NK-92 (cell line): Measurements from ENCODE around the gene RALGPS1.

Experiments used
- DNase-seq: peaks from one replicate; lab custom pipeline; 2025; ENCODE audit not compliant: unreplicated experiment; lab: John Stamatoyannopoulos, UW

RALGPS1 gene

DNA sequence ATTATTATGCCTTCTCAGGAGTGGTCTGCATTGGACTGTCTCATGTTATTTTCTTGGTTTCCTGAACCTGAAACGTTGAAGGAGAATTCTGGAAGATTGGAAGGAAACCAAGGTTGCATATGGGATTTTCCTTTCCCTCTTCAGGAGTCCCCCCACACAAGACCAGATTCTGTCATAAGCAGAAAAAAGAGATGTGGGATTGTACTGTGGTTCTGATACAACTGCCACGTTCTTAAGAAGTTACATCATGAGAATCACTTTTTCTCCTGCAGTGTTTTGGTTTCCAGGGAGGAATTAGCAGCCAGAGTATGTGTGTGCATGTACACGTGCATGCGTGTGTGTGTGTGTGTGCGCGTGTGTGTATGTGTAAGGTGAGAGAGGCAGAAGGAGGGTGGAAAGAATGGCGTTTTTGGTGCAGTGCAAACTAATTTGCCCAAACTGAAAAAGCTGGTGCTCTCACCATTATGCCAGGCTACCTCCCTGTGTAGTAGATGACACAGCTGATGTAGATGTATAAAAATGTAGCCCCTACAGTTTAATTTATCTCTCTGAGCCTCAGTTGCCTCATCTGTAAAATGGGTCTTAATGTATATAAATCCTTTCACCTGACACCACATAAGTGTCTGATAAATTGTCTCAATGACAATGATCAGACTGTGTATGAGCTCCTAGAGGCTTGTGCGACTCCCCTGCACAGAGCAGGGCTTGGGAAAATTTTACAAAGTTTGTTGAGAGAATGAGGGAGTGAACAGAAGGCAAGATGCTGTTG is 38.6 kb downstream of the RALGPS1 start:
- no peak for DNase-seq

- no peak for DNase-seq
These were observed 41.2 kb downstream of the RALGPS1 start for GRCh38 chr9:126955811-126956210.

- DNase-seq: no peak
These were observed 42.5 kb downstream of the RALGPS1 start for GRCh38 chr9:126956917-126957686.

GRCh38 chr9:126957687-126958053 is 43.1 kb downstream of the RALGPS1 start:
- DNase-seq: no peak

GRCh38 chr9:126959336-126959735 is 44.8 kb downstream of the RALGPS1 start:
- no peak for DNase-seq

DNA sequence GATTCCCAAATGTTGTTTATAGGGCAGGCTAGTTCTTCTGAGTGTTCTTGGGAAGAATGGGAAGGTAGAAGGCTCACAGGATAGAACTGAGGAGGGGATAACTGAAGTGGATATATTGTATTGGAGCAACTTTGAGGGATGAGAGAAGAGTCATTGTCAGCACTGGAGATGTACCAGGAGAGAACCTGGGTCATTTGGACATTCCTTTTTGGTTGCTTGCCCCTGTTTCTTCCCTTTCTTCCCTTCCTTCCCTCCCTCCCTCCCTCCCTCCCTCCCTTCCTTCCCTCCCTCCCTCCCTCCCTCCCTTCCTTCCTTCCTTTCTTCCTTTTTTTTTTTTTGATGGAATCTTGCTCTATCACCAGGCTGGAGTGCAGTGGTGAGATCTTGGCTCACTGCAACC is 45.3 kb downstream of the RALGPS1 start:
- DNase-seq: no peak

- no peak for DNase-seq
These were observed 47.8 kb downstream of the RALGPS1 start for GRCh38 chr9:126962336-126962735.

DNA sequence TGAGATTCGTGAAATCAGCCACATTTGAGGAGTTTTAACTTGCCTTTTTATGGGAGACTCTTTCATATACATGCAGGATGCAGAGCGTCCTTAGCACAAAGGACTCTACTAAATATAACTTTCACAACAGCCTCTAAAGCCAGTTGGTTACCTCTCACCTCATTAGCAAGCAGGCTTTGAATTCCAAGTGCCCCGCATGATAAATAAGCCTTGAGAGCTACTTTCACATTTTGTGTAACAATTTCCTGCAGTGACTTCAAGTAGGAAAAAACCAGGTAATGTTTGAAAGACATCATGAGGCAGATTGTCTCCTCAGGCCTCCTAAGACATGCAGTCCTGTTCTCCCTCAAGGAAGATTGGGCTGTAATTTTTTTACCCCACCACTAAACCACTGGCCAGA is 50.5 kb downstream of the RALGPS1 start:
- DNase-seq: no peak

DNA sequence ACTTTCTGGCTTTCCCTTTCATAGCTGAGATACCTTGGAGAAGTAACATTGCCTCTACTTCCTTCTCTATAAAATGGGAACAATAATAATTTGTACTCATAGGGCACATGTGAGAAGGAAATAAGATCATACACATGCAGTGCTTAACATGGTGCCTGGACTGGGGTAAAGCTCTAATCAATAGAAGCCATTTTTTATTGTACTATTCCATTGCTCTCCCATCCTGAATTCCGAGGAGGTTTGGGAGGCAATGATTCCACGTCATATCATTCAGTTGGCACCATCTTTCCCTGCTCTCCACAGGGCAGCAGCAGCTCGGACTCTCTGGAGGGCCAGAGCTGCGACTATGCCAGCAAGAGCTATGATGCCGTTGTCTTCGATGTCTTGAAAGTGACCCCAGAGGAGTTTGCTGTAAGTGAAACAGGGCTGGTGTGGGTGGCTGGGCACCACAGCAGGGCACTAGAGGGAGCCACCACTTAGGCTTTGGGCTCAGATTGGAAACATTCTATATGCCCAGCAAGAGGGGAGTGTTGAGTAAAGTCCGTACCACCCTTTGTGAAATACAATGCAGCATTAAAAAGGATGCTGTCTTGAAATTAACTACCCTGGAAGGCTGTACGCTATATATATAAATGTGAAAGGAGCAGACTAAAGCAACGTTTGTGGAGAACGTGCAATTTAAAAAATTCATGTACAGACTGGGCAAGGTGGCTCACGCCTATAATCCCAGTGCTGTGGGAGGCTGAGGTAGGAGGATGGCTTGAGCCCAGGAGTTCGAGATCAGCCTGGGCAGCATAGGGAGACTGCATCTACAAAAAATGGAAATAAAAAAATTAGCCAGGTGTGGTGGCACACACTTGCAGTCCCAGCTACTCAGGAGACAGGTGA is 51.2 kb downstream of the RALGPS1 start:
- DNase-seq: no peak

DNA sequence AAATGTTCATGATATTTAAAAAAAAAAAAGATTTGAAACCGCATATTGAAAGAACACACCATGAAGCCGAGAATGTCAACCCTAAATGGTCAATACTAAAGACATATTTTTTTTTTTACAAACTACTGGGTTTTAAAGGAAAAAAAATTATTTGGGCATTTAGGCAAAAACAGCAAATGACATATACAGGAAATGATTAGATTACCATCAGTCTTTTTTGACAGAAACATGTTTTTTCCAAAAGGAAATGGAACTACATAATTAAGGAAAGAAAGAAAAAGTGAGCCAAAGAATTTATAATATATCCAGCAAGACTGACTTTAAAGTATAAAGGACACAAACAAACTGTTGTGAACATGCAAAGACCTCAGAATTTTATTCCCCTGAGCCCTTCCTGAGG is 56.7 kb downstream of the RALGPS1 start:
- no peak for DNase-seq

DNA sequence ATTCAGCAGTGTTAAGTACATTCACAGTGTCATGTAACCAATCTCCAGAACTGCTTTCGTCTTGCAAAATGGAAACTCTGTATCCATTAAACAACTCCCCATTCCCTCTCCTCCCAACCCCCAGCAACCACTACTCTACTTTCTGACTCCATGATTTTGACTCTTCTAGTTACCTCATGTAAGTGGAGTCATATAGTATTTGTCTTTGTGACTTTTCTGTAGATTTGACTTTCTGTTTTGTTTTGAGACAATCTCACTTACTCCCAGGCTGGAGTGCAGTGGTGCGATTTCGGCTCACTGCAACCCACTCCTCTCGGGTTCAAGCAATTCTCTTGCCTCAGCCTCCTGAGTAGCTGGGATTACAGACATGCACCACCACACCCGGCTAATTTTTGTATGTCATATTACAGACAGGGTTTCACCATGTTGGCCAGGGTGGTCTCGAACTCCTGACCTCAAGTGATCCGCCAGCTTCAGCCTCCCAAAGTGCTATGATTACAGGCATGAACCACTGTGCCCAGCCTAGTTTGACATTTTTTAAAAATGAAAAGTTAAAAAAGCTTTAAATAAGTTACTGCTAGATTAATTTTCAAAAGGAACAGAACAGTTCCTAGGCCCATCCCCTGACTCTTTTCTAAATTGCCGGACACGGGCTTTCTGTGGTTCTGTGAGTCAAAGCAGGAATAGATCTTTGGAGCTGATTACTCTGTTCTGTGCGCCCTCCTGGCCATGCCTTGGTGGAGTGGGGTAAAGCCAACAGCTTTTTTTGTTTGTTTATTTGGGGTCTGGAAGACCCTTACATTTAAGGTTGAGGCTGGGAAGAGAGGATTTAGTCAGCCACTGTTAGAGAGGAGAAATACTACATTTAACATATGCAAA is 59.3 kb downstream of the RALGPS1 start:
- no peak for DNase-seq

- no peak for DNase-seq
These were observed 60.0 kb downstream of the RALGPS1 start for GRCh38 chr9:126974594-126974993.

DNA sequence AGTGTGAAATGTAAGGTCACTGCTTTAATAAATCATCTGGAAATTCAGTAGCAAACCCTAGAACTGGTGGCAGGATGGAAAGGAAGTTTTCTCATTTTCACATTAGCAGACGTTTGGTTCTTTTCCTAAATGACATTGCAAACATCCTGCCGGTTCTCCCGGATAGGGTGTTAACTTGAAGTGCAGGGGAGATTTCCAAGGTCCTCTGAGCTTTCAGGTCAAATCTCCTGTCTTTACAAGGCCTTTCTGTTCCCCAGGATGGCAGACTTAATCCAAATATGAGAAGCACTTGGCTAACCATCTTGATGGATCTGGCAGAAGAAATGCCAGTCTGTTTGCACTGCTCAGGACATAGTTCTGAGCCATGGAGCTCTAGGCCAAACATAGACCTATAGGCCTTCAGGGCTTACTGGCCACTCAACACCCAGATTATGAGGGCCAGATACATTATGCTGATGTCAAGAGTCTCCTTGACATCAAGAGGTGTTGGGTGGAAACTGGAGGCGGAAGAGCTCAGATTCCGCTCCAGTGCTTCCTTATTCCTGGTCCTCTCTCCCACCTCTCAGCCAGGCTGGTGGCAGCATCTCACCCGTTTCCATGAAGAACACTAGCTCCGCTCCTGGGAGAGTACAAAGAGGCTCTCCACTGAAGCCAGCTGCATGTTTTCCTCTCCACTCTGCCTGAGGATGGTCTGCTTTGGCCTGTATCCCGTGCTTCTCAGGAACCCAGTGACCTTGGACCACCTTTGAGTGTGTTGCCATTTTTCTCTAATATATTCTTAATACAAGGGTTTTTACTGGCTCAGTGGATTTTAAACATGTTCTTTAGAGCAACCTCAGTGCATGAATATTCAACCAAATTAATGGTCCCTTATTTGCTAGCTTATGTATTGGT is 61.0 kb downstream of the RALGPS1 start:
- DNase-seq: no peak

GRCh38 chr9:126979461-126979860 is 64.9 kb downstream of the RALGPS1 start:
- no peak for DNase-seq

DNA sequence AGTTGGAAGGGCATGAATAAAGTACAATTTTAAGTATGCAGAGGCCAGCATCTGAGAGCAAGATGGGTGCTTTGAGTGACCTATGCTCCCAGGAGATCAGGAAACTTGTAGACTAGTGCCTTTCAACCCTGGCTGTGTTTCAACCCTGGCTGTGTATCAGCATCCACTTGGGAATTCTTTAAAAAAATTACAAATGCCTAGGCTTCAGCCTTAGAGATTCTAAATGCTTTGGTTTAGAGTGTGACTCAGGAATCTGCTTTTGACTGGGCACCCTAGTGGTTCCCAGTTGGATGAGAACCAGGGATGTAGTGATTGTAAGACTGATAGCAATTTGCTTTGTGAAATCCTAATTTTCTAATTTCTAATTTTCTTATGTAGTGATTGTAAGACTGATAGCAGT is 65.6 kb downstream of the RALGPS1 start:
- no peak for DNase-seq

GRCh38 chr9:126981218-126981617 is 66.6 kb downstream of the RALGPS1 start:
- no peak for DNase-seq

DNA sequence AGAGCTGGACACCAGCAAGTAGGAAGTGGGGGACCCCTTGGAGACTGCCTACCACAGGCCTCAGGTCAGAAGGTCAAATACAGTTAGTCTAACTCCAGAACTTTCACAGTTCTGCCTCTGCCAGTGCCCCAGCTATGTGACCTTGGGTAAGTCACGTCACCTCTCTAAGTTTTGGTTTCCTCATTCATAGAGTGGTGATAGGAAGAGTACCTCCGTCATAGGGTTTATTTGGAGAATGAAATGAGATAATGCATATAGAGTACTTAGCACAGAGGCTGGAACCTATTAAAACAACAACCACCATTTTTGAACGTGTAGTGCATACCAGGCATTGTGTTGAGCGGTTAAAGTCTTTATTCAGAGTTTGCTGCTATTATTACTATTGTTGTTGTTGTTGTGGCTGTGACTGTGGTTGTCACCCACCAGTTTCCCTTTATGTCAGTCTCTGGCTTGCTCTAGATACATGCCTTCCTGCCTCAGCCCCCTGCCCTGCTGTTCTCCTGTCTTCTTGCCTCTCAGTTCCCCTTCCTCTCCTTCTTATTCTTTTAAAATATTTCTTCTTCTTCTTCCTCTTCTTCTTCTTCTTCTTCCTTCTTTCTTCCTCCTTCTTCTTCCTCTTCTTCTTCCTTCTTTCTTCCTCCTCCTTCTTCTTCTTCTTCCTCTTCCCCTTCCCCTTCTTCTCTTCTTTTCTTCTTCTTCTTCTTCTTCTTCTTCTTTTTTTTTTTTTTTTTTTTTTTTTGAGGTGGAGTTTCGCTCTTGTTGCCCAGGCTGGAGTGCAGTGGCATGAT is 67.8 kb downstream of the RALGPS1 start:
- DNase-seq: no peak

DNA sequence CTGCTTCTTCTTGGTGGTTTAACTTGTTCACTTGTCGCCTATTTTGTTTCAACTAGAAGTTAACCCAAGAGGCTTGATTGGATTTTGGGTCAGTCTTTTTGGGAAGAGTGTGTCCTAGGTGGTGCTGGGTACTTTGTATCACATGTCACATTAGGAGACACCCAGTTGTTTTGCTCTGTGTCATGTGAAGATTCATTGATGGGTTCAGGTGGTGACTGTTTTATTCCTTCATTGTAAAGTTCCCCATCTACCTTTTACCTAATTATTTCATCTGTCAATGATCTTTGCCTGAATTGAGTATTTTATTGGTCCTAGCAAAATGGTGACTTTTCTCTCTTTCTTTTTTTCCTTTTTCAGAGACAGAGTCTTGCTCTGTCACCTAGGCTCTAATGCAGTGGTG is 69.2 kb downstream of the RALGPS1 start:
- no peak for DNase-seq

- no peak for DNase-seq
These were observed 70.4 kb downstream of the RALGPS1 start for GRCh38 chr9:126984969-126985368.
